NCI-H146 treated with DMSO at 0.1 percent for 48 hours (cell line): ENCODE measurements around the gene PPP1R12B.
"Not testable (repeated sequence)": the region's sequence is repeated elsewhere in the genome, so short reads cannot be mapped to it uniquely, and the experiment has no call there.

Source experiments
- DNase-seq: peaks from one replicate; lab custom pipeline; 2025; ENCODE audit not compliant: unreplicated experiment; lab: John Stamatoyannopoulos, UW

The PPP1R12B gene

DNA sequence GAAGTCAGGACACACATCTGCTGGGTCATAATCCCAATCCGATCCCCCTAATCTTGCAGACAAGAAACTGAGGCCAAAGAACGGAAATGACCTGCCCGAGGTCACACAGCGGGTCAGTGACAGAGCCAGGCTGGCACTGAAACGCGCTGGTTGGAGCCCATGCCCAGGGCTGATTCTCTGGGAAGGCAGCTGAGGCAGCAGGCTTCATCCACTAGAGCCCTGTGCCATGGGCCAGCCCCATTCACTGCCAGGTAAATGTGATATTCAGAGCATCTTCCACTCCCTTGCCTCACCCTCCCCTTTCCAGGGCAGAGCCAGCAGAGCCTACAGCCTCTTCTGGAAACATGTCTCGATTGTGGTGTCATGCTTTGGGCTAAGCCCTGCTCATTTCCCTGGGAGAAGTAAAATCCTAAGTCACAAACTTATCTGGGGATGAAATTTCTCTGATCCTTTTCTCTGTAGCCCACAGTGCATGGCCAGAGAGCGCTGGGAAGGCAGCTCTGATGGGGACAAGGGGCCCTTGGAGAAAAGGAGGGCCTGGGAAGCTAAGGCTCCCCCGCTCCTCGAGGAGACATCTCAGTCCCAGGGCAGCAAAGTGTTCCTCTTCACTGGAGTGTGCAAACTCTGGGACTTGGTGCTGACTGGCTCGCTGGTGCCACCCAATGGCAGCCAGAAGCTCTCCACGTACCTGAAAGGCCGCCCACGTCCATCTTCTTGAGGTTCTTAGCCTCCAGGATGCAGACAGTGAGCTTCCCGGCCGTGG, 251.4 kb downstream of the PPP1R12B start:
- DNase-seq, result no peak

DNA sequence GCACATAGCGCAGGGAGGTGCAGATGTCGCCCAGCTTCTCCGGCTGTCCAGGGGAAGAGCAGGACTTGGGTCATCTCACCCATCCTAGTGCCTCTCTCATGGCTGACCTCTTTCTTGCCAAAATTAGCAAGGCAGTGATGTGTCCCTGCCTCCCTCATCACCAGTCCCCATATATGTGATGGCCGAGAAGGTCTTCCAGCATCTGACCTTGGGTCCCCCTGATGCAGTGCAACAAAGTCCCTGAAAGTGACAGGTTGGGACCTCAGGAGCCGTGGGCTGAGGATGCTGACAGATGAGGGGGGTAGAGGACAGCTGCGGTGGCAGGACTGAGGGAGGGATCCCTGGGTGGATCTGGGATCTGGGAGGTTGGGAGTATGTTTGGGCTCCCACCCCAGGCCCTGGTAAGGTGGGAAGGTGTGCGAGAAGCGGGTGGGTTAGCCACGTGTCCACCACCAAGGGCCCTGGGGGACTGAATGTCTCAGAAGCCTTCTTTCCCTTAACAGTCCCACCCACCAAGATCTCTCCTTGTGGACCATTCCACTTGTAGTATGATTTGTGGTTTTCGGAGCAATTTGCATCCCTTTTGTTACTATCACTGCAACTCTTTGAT, 252.0 kb downstream of the PPP1R12B start:
- no peak for DNase-seq

DNA sequence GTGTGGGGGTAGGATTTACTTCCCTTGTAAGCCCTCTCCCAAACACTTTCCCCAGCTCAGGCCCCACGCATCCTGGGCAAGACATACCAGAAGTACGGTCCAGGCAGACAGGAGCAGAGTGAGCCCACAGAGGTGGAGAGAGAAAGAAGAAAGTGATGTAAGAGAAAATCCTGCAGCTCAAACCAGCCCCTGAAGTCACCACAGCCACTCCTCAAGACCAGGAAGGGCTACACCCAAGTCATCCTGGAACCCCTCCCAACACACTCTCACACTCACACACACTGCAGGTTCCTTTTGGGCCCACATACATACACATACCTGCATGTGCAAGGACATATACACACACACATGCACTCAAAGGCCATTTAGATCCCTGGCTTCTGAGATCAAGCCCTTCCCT, 254.9 kb downstream of the PPP1R12B start:
- no peak for DNase-seq

DNA sequence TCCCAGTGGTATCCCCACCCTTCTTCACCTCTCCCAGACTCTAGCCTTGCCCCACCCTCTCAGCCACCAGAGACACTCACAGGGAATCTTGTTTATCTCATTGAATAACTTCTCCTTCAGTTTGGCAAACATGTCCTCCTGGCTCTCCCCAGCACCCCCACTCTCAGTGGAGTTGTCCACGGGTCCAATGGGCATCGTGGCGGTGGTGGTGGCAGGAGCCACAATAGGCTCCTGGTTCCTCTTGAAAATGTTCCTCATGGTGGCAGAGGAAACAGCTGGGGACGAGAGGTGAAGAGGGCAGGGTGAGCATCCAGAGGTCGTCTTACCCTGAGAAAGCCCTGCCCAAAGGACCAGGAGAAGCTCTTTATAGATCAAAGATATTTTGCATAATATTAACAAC, 257.0 kb downstream of the PPP1R12B start:
- no peak for DNase-seq

DNA sequence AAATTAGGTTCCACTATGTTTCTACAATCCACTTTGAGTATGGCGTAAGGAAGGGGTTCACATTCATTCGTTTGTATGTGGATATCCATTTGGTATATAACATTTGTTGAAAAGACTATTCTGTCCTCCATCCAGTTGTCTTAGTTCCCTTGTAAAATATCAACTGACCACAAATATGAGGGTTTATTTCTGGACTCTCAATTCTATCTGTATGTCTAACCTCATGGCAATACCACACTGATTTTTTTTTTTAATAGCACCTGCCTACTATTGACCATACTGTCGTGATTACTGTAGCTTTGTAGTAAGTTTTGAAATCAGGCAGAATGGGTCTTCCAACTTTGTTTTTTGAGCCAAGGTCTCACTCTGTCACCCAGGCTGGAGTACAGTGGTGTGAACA, 263.5 kb downstream of the PPP1R12B start:
- DNase-seq, result not testable (repeated sequence)

DNA sequence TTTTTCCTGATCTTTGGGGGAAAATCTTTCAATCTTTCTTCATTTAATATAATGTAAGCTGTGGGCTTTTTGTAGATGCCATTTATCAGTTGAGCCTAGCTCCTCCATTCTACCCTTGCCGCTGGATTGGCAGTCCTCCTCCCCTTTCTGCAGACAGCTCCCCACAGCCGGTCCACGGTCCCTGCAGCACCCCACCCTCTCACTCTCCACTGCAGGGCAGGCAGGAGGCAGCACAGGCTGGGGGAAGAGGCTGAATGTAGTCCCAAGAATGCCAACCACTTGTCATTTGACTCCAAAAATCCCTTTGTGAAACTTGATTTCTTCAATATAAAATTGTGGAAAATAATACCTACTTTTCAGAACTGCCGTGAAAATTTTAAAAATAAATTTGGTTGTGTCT, 265.1 kb downstream of the PPP1R12B start:
- no peak for DNase-seq

DNA sequence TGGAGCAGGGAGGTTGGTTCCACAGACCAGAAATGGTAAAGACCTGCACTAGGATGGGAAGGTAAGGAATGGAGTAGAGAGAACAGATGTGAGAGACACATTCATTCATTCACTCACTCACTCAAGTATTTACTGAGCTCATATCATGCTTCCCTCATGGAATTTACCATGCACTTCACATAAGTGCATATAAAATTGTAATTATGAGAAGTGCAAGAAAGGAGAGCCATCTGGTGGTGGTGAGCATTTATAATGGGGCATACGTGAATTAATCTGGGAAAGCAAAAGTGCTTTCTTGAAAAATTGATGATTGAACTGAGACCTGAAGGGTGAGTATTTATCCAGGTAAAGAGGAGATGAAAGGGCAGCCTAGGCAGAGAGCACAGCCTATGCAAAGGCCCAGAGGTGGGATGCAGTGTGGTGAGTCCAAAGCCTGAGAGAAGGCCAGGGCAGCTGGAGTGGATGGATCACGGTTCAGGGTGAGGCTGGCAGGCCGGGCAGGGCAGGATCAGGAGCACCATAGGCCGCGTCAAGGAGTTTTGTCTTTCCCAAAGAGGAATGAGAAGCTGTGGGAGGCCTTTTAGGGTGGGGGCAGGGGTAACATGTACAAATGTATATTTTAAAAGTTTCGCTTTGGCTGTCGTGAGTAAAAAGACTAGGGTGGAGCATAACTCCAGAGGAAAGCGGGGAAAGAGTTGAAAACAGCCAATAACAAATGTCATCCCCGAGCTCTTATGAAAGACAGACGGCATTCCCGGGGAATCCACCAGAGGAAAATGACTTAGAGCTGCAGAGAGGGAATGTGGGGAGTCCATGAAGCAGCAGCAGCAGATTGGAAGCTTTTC, 266.1 kb downstream of the PPP1R12B start:
- not testable (repeated sequence) for DNase-seq

DNA sequence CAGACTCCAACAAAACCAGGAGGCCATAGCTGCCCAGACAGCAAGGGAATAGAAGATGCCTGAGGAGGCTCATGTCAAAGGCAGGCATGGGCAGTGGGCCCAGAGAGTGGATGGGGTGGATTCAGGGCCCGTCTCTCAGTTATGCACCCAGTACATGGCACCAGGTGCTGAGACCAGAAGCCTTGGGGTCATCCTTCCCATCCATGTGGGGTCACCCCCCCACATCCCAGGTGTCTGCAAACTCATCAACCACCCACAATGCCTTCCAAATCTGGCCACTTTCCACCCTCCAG, 266.7 kb downstream of the PPP1R12B start:
- DNase-seq, result not testable (repeated sequence)

DNA sequence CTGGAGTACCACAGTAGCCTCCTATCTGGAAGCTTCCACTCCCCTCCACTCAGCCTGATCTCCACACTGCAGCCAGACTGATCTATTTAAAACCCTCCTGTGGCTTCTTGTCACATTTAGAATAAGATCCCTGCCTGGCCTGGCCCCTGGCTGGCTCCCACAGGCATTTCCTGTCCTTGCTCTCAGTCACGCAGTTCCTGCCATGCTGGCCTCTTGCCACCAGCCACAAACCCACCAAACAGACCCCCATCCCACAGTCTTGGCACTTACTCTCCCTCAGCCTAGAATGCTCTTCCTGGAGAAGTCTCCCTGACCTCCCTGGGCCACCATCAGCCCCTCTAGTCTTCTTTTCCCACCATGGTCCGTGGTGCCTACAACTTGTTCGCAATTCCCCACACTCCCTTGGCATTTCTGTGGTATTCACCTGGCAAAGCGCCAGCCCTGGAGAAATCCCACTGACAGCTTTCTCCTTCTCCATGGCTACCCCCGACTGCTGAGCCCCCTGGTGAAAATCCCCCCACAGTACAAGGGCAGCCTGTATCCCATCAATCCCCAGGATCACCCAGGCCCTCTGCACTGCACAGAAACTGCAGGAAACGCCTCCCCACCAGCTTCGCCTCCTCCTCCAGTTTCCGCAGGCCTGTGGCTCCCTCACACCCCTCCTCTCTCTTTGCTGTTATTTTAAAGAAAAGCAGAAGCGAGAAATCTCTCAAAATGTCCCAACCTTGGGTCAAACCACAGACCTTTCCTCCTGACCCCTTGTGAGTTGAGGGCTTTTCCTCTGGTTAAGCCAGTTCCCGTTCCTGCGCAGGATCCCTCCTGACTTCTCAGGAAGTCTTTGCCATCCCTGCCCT, 267.2 kb downstream of the PPP1R12B start:
- DNase-seq, result no peak

DNA sequence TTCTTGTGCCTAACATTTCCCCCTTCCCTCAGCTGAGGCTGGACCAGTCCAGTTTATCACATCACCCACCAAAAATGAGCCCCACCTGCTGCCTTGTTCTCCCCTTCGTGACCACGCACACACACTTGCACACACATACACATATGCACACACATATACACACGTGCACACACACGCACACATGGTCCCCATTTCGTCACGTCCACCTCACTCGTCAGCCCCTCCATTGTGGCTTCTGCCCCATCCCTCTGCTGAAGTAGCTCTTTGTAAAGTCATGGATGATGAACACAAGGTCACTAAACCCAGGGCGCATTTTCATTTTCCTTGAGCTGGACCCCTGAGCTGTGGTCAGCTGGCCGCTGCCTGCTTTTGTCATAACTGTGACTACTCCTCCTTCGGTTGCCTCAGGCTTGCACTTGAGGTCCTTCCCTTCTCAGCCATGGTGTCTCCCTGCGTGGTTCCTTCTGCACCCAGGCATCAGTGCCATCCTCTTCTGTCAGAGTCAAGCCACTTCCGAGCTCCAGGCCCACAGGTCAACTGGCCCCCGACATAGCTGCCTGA, 267.9 kb downstream of the PPP1R12B start:
- no peak for DNase-seq

DNA sequence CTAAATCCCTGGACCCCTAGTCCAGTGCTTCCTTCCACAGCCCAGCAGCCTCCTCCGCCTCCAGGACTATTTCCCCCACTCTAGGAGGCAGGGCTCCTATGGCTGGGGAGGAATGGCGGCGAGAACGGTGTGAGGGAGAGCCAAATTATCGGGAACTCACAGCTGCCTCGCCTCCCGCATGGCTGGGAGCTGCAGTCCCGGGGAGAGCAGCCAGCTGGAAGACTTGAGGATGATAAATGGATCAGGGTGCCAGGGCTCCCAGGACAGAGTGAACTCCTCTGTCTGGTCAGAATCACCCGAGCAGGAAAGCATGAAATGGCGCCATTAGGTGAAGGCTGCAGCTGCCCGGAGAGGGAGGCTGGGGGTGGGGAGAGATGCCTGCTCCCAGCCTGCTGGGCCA, 270.5 kb downstream of the PPP1R12B start:
- not testable (repeated sequence) for DNase-seq

DNA sequence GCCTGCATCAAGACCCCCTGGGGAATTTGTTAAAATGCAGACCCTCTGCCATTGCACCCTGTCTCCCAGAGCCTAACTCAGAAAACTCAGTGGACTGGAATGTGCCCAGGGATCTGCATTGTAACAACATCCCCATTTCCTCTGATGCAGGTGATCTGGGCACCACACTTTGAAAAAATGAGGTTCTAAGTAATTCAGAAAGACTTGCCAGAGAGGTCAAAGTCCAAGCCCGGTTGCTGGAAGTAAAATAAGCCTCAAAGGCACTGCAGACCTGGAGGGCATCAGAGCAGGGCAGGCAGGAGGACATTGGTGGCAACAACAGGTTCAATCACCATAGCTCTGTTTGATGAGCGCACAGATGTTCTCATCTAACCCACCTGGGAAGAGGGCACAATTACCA, 271.0 kb downstream of the PPP1R12B start:
- no peak for DNase-seq

DNA sequence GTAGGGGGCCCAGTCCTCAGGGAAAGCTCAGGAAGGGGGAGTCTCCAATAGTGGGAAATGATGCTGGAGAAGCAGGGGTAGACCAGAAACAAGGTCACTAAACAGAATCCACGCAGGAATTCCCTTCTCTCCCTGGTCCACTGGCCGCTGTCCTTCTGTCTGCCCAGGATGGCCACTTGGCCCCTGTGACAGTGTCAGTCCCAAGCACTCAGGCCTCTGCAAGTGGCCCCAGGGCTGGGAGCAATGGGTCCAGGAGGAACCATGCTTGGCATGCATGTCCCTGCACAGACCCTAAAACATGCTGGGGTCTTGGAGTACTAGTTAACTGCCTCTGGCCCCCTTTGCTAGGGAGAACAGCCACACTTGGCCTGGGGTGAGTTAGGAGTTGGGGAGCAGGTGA, 271.5 kb downstream of the PPP1R12B start:
- not testable (repeated sequence) for DNase-seq

DNA sequence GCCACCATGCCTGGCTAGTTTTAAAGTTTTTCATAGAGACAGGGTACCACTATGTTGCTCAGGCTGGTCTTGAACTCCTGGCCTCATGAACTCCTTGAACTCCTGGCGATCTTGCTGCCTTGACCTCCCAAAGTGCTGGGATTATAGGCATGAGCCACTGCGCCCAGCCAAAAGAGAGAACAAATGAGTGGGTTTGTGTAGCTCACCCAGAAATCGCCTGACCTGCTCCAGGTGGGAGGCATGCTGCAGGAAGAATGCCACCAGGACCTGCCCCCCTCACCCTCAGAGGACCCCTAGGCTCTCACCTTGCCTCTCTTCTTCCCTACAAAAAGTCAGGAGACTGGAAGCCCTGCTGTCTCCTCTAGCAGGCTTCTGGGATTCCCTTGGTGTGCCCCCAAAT, 272.9 kb downstream of the PPP1R12B start:
- no peak for DNase-seq

DNA sequence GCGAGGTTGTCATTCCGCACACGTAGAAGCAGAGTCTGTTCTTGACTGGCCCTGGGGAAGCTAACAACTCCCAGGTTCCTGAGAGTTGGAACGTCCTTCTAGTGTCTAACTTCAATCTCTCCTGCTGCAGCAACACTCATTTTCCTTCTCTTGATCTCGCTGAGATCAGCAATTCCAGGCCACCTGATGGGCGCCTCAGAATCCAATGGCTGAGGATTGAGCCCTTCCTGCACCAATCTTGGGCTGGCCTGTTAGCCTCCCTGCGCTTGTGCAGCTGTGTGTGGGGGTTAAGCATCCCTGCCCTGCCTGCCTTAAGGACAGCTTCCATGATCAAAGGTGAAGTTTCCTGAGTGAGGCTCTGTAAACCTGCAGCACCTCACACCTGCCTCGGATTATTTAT, 273.9 kb downstream of the PPP1R12B start:
- DNase-seq, result no peak

DNA sequence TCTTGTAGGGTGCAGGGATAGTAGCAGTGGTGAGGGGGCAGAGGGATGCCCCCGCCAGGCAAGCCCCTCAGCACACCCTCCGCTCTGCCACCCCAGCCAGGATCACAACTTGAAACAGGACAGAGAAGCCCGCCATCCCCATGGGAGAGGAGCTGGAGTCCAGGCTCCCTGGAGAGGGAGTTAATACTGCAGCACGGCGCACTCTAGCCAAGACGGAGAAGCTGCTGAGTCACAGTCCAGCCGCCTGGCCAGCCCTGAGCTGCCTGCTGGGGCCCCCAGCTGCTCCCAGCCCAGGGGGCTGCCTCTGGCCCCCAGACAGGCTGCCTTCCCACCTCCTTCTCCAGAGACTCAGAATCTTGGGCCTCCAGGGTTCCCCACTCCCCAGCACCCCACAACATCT, 274.6 kb downstream of the PPP1R12B start:
- no peak for DNase-seq

DNA sequence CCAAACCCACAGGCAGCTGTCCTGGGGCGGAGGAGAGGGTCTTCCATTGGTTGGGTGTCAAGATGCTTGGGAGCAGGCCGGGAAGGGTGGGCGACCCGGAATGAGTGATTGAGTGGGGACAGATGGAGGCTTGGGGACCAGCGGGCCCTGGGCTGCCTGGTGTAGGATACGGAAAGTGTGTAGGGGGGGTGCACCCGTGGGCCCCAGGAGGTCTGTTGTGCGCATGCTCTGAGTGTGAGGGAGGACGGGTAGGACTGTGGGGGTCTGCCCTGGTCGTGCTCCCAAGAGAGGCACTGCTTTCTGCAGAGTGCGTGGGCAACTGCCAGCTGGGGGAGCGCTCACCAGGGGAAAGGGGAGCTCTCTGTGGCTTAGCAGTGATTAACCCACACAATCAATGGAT, 275.0 kb downstream of the PPP1R12B start:
- DNase-seq, result not testable (repeated sequence)

DNA sequence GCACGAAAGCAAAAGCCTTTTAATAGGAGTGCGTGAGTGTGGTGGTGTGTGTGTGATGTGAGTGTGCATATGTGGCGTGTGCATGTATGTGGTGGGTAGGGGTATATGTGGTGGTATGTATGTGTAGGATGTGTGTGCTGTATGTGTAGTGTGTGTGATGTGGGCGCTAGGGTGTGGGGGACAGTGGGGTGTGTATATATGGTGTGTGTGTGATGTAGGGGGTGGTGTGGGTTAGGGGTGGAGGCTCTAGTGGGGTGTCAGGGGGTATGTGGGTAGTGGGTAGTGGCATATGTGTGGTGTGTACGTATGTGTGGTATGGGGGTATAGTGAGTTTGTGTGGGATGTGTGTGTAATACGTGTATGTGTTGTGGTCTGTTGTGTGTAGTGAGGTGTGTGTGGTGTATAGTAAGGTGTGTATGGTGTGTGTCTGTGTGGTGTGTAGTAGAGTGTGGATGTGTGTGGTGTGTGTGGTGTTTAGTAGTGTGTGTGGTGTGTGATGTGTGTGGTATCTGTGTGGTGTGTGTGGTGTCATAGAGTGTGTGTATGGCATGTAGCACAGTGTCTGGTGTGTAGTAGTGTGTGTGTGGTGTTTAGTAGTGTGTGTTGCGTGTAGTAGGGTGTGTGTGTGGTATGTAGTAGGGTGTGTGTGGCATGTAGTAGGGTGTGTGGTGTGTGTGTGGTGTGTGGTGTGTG, 275.7 kb downstream of the PPP1R12B start:
- DNase-seq, result no peak

DNA sequence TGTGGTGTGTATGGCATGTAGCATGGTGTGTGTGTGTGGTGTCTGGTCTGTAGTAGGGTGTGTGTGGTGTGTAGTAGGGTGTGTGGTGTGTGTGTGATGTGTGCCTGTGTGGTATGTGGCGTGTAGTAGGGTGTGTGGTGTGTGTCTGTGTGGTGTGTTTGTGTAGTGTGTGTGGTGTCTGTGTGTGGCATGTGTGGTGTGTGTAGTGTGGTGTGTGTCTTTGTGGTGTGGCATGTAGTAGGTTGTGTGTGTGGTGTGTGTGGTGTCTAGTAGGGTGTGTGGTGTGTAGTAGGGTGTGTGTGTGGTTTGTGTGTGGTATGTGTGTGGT, 276.2 kb downstream of the PPP1R12B start:
- no peak for DNase-seq
